KMS-11 (cell line): Measurements from ENCODE around the gene NRP1.

Experiments
- H2AFZ ChIP-seq: fragments of 200-600 bp; sonication (generic); 2 replicates; pipeline ENCODE4 v1.6.1; 2016; ENCODE audit warnings: antibody characterized with exemption, mixed run types, low read depth
- H3K27ac ChIP-seq: fragments of 200-600 bp; sonication (generic); 2 replicates; pipeline ENCODE4 v1.6.1; 2016; ENCODE audit warnings: mild to moderate bottlenecking, mixed run types
- H3K27me3 ChIP-seq: fragments of 200-600 bp; sonication (generic); 2 replicates; pipeline ENCODE4 v1.6.1; 2017; ENCODE audit warnings: mild to moderate bottlenecking, low read depth, mixed run types, moderate library complexity; ENCODE audit not compliant: insufficient read depth
- H3K36me3 ChIP-seq: fragments of 200-600 bp; sonication (generic); 2 replicates; pipeline ENCODE4 v1.6.1; 2017; ENCODE audit warnings: mild to moderate bottlenecking, mixed run types; ENCODE audit not compliant: insufficient read depth
- H3K4me1 ChIP-seq: fragments of 200-600 bp; sonication (generic); 2 replicates; pipeline ENCODE4 v1.6.1; 2016; ENCODE audit warnings: mild to moderate bottlenecking, low read depth, mixed run types; ENCODE audit not compliant: poor library complexity, severe bottlenecking
- H3K4me2 ChIP-seq: fragments of 200-600 bp; sonication (generic); 2 replicates; pipeline ENCODE4 v1.7.0; 2016; ENCODE audit warnings: mild to moderate bottlenecking, mixed run types
- H3K4me3 ChIP-seq: fragments of 200-600 bp; sonication (generic); IDR thresholded peaks from 2 replicates; pipeline ENCODE4 v1.6.1; 2017; ENCODE audit warnings: low read depth, low read length, mixed read lengths; ENCODE audit not compliant: insufficient read depth
- H3K79me2 ChIP-seq: fragments of 200-600 bp; sonication (generic); 2 replicates; pipeline ENCODE4 v1.6.1; 2016; ENCODE audit warnings: low read depth, mixed run types; ENCODE audit not compliant: insufficient read depth
- H3K9ac ChIP-seq: fragments of 200-600 bp; sonication (generic); 2 replicates; pipeline ENCODE4 v1.6.1; 2016; ENCODE audit warnings: mild to moderate bottlenecking, mixed run types
- H4K20me1 ChIP-seq: fragments of 200-600 bp; sonication (generic); 2 replicates; pipeline ENCODE4 v1.6.1; 2016; ENCODE audit warnings: mild to moderate bottlenecking, mixed run types; ENCODE audit not compliant: insufficient read depth
- TF ChIP-seq, protein P1 (sequence below): fragments of 200-600 bp; sonication (generic); conservative IDR thresholded peaks from 2 replicates; pipeline ENCODE4 v1.6.1; 2017; ENCODE audit warnings: low read depth, mild to moderate bottlenecking, antibody characterized with exemption, low read length, moderate library complexity, mixed read lengths

The NRP1 gene

DNA sequence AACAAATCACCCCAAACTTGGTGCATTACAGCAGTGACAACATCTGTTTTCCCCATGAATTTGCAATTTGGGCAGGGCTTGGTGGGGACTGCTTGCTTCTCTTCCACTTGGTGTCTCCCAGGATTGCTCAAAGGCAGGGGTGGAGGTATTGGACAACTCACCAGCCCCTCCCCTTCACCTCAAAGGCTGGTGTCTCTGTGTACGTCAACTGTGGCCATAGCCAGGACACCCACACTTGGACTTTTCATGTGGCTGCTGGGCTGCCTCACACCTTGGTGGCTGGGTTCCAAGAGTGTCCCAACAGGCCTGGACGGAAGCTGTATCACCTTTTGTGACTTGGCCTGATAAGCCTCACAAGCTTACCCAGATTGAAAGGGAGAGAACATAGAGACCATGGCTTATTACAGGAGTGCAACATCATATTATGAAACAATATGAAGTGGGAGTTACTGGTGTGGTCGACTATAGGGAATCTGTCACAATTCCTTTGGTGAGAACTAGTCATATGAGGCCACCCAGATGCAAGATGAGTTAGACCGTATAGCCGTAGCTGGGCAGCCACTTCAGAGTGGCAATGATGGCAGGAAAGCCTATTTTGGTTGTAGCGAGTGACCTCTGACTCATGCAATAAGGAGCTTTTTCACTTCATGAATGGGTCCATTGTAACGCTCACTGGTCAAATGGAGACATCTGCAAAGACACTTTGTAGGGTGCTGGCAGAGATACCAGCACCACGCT lies 188.8 kb downstream of the NRP1 start:
- Histone ChIP-seq H2AFZ (no peak overlapping the region), H3K36me3 (no peaks in the 10 kb centered on the region), H3K27ac (no peak overlapping the region), H3K4me1 (no peaks in the 10 kb centered on the region), H3K27me3 (no peaks in the 10 kb centered on the region), H4K20me1 (no peaks in the 10 kb centered on the region), H3K4me2 (no peak overlapping the region), H3K4me3 (no peak overlapping the region), H3K9ac (no peak overlapping the region), H3K79me2 (no peaks in the 10 kb centered on the region)
- TF ChIP-seq, protein P1, sequence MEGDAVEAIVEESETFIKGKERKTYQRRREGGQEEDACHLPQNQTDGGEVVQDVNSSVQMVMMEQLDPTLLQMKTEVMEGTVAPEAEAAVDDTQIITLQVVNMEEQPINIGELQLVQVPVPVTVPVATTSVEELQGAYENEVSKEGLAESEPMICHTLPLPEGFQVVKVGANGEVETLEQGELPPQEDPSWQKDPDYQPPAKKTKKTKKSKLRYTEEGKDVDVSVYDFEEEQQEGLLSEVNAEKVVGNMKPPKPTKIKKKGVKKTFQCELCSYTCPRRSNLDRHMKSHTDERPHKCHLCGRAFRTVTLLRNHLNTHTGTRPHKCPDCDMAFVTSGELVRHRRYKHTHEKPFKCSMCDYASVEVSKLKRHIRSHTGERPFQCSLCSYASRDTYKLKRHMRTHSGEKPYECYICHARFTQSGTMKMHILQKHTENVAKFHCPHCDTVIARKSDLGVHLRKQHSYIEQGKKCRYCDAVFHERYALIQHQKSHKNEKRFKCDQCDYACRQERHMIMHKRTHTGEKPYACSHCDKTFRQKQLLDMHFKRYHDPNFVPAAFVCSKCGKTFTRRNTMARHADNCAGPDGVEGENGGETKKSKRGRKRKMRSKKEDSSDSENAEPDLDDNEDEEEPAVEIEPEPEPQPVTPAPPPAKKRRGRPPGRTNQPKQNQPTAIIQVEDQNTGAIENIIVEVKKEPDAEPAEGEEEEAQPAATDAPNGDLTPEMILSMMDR: no peak

DNA sequence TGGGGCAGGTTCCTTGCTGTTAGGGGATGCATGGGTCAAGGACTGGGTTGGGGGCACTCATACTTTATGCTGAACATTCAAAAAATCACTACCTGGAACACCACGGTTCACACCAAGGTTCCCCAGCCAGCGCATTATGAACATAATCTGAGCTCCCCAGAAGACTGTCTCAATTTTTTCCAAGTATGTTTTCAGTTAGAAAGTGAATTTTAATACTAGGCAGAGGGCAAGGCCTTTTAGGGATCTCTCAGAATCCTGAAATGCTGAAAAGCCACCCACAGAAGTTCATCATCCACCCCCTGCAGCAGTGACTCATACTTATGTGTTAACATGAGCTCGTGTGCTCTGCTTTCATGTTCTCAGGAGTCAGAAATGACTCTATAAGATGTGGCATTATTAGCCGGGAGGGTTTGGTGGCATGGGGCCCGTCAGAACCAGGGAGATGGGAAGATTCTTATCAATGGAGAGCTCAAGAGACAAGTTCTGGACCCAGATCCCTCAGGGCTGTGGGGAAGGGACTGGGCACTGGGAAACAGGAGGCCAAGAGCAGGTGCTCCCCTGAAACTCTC lies 191.2 kb downstream of the NRP1 start:
- Histone ChIP-seq H3K4me2 (no peak overlapping the region), H3K27ac (no peak overlapping the region), H3K79me2 (no peaks in the 10 kb centered on the region), H3K9ac (no peak overlapping the region), H2AFZ (no peak overlapping the region), H3K4me3 (no peak overlapping the region), H3K27me3 (no peaks in the 10 kb centered on the region), H4K20me1 (no peaks in the 10 kb centered on the region), H3K4me1 (no peaks in the 10 kb centered on the region), H3K36me3 (no peaks in the 10 kb centered on the region)
- TF ChIP-seq, protein P1: no peak

DNA sequence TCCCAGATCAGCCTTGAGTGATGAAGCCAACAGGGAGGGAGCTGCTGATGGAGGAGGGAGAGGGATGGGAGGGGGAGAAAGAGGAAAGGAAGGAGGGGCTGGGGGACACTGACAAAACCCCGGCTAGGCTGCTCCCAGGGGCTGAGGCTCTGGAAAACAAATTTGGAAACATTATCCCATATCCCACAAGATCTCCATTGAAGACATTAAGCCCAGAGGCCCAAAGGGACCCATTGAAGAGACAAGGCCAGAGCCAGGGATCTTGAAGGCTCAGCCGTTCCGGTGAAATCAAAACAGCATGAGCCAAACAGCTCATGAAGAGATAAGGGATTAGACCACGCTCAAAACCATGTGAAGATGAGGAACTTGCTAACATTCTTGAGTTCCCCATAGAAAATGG lies 192.2 kb downstream of the NRP1 start:
- no peaks in the 10 kb centered on the region for H3K79me2 ChIP-seq
- no peaks in the 10 kb centered on the region for H3K4me1 ChIP-seq
- H3K4me3 ChIP-seq: no peak overlapping the region
- no peaks in the 10 kb centered on the region for H3K36me3 ChIP-seq
- TF ChIP-seq, protein P1: no peak
- H4K20me1 ChIP-seq: no peaks in the 10 kb centered on the region
- no peak overlapping the region for H3K4me2 ChIP-seq
- H3K27me3 ChIP-seq: no peaks in the 10 kb centered on the region
- H3K9ac ChIP-seq: no peak overlapping the region
- no peak overlapping the region for H2AFZ ChIP-seq
- H3K27ac ChIP-seq: no peak overlapping the region

DNA sequence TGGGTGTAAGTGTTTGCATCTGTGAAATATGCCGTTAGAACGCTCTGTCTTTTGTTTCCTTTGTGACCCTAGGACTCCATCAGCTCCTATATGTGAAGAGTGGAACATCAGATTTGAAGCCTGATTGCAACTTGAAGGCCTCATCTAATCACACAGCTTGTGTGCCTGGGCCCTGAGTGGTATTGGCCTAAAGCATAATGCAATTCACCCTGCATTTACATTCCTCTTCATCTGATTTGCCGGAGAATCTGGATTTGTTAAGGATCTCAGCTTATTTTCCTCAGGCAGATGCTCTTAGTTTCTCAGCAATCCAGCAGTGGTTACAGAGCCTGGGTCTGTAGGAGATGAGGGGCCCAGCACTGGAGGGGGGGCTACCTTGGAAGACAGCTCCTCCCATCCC lies 193.2 kb downstream of the NRP1 start:
- TF ChIP-seq, protein P1: no peak

More for the DNA sequence above, 193.2 kb downstream of the NRP1 start:
- no peaks in the 10 kb centered on the region for H4K20me1 ChIP-seq
- no peaks in the 10 kb centered on the region for H3K27me3 ChIP-seq
- H2AFZ ChIP-seq: no peak overlapping the region
- H3K79me2 ChIP-seq: no peaks in the 10 kb centered on the region
- no peak overlapping the region for H3K27ac ChIP-seq
- no peaks in the 10 kb centered on the region for H3K4me1 ChIP-seq
- H3K9ac ChIP-seq: no peak overlapping the region
- no peaks in the 10 kb centered on the region for H3K36me3 ChIP-seq
- no peak overlapping the region for H3K4me3 ChIP-seq
- no peak overlapping the region for H3K4me2 ChIP-seq
